Measurements from ENCODE around the gene DDAH1. TPM values are rescaled to one million over a fixed set of nuclear protein-coding genes. Genes with fewer than 3 reads are reported as not detected.

The DDAH1 gene
- total RNA-seq, 2 donors from 2014 or later = 11.2 to 31.4 TPM

DNA sequence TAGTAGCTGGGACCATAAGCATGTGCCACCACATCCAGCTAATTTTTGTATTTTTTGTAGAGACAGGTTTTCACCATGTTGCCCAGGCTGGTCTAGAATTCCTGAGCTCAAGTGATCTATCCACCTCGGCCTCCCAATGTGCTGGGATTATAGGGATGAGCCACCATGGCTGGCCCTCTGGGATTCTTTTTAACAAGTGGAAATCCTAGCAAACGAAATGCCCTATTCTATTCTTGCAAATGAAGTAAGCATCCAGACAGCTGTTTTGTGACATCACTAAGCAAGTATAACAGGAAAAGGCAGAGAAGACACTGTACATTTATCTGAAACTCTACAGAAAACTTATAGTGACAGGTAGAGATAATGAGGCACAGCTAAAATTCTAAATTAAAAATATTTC, 86.4 kb downstream of the DDAH1 start:
- no peaks in the 10 kb centered on the region for H3K36me3 ChIP-seq (replicated peaks in 1 of 2; ENCODE audit: insufficient read depth in 1 of 2, low read depth in 2 of 2)
- H3K9me3 ChIP-seq = peaks cover 0 to 9% (median 0%) of the 10 kb centered on the region in 3 donors
- WGBS, 2 donors = 88 to 96% methylated on average over 2 of the region's 2 CpGs
- ATAC-seq (no peak), DNase-seq (no peak)
- TF ChIP-seq POLR2A (IDR thresholded peaks at IDR 0.05) = no peak
- H3K27me3 ChIP-seq = no peaks in the 10 kb centered on the region
- intact Hi-C loops (cut with DNase I) = no loop called here
- H3K4me1 ChIP-seq = peaks cover 33% of the 10 kb centered on the region
- H3K4me3 ChIP-seq = no peak overlapping the region
- no peak overlapping the region for H3K27ac ChIP-seq

DNA sequence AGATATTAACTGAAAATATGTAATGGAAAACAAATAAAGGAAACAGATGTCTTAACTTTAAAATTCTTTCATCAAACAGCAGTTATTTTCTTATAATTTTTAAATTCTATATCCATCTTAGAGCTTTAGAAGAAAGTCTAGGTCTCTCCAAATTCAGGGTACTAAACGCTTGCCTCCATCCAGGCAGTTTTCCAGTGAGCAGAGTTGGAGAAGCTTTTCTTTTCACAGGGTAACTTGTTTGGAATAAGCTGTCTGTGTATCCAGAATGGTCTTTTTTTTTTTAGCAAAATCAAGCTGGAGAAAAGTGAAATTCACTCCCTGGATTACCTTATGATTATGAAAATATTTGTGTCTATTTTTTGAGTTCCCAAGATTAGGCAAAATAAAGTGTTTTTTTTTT, 88.6 kb downstream of the DDAH1 start:
- 70 to 76% methylated on average over 1 of the region's 1 CpG for WGBS, 2 donors
- no peak for DNase-seq
- Histone ChIP-seq H3K36me3 (replicated peaks in 1 of 2; ENCODE audit: insufficient read depth in 1 of 2, low read depth in 2 of 2) (no peaks in the 10 kb centered on the region), H3K4me1 (peaks cover 42% of the 10 kb centered on the region), H3K9me3 (no peaks in the 10 kb centered on the region), H3K27ac (peak overlapping the region in 1 of 4 donors; percentile 32), H3K27me3 (no peaks in the 10 kb centered on the region), H3K4me3 (no peak overlapping the region)
- TF ChIP-seq POLR2A (IDR thresholded peaks at IDR 0.05) = no peak
- TF ChIP-seq, protein P1, sequence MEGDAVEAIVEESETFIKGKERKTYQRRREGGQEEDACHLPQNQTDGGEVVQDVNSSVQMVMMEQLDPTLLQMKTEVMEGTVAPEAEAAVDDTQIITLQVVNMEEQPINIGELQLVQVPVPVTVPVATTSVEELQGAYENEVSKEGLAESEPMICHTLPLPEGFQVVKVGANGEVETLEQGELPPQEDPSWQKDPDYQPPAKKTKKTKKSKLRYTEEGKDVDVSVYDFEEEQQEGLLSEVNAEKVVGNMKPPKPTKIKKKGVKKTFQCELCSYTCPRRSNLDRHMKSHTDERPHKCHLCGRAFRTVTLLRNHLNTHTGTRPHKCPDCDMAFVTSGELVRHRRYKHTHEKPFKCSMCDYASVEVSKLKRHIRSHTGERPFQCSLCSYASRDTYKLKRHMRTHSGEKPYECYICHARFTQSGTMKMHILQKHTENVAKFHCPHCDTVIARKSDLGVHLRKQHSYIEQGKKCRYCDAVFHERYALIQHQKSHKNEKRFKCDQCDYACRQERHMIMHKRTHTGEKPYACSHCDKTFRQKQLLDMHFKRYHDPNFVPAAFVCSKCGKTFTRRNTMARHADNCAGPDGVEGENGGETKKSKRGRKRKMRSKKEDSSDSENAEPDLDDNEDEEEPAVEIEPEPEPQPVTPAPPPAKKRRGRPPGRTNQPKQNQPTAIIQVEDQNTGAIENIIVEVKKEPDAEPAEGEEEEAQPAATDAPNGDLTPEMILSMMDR (IDR thresholded peaks at IDR 0.05) = no peak
- intact Hi-C loops (cut with DNase I) = no loop called here
- no peak for ATAC-seq

DNA sequence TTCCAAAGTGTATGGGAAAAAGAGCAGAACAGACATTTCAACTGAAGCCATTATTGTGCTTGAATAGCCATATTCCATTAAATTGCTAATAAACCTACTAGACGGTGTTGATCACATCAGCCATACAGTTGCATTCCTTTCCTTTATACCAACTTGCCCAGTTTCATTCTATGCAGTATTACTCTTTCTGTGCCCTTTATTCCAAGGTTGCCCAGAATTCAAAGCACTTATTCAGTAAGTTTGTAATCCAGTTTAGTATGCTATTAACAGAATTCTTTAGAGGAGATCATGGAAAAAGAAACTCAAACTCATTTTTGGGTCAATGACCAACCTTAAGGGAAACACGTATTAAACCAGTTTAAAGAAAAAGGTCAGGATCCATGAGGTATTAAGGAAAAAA, 89.5 kb downstream of the DDAH1 start:
- Histone ChIP-seq H3K27me3 (no peaks in the 10 kb centered on the region), H3K9me3 (no peaks in the 10 kb centered on the region), H3K4me3 (no peak overlapping the region), H3K36me3 (replicated peaks in 1 of 2; ENCODE audit: insufficient read depth in 1 of 2, low read depth in 2 of 2) (no peaks in the 10 kb centered on the region), H3K4me1 (peaks cover 42% of the 10 kb centered on the region), H3K27ac (peak overlapping the region in 2 of 4 donors; percentile 19 to 32)
- whole genome bisulfite sequencing, 2 donors = 57 to 64% methylated on average over 2 of the region's 2 CpGs
- intact Hi-C loops (cut with DNase I) = no loop called here
- TF ChIP-seq, protein P1 (IDR thresholded peaks at IDR 0.05) = no peak
- TF ChIP-seq POLR2A (IDR thresholded peaks at IDR 0.05) = no peak
- ATAC-seq = peak; percentile 10
- no peak for DNase-seq

DNA sequence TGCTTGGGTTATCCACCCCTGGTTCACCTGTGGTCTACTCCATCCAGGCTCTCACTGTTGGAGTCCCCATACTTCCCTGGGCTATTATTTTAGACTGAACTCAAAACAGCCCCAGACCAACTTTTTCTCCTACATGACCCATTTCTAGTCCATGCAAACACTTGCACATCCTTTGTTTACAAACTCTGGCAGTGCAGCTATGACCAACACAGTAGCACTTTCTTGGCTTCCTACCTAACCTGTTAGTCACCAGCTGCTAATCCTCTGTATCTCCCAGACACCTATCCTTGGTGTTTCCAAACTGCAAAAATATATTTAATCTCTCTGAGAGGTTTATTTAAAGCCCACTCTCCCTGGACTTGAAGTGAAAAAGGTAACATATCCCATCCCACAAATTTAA, 90.8 kb downstream of the DDAH1 start:
- Histone ChIP-seq H3K36me3 (replicated peaks in 1 of 2; ENCODE audit: insufficient read depth in 1 of 2, low read depth in 2 of 2) (no peaks in the 10 kb centered on the region), H3K9me3 (no peaks in the 10 kb centered on the region), H3K27me3 (no peaks in the 10 kb centered on the region), H3K4me1 (peaks cover 36% of the 10 kb centered on the region), H3K27ac (no peak overlapping the region), H3K4me3 (no peak overlapping the region)
- peak in 2 of 4 donors; percentile 27 to 32 for DNase-seq
- ATAC-seq = no peak
- intact Hi-C loops (cut with DNase I) = no loop called here
- TF ChIP-seq, protein P1 (IDR thresholded peaks at IDR 0.05) = no peak

DNA sequence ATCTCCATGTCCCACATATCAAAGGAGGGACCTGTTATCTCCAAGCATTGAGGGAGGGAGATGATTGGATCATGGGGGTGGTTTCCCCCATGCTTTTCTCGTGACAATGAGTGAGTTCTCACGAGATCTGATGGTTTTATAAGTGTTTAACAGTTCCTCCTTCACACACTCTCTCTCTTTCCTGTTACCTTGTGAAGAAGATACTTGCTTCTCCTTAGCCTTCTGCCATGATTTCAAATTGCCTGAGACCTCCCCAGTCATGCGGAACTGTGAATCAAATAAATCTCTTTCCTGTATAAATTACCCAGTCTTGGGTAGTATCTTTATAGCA, 91.6 kb downstream of the DDAH1 start:
- intact Hi-C loops (cut with DNase I) = no loop called here
- peak overlapping the region in 2 of 4 donors; percentile 32 to 52 for H3K27ac ChIP-seq
- no peak overlapping the region for H3K4me3 ChIP-seq
- H3K9me3 ChIP-seq = no peaks in the 10 kb centered on the region
- TF ChIP-seq POLR2A (IDR thresholded peaks at IDR 0.05) = no peak
- TF ChIP-seq, protein P1 (IDR thresholded peaks at IDR 0.05) = no peak
- 69 to 72% methylated on average over 3 of the region's 3 CpGs for WGBS, 2 donors
- no peaks in the 10 kb centered on the region for H3K27me3 ChIP-seq
- peaks cover 34% of the 10 kb centered on the region for H3K4me1 ChIP-seq
- H3K36me3 ChIP-seq (replicated peaks in 1 of 2; ENCODE audit: insufficient read depth in 1 of 2, low read depth in 2 of 2) = no peaks in the 10 kb centered on the region
- ATAC-seq (no peak), DNase-seq (no peak)

Measured in body of pancreas (tissue), 4 donors.